NCI-H226 (cell line): ENCODE results near the gene DOCK11.

ENCODE experiments used
- DNase-seq: peaks from one replicate; pipeline ENCODE4 v3.0.0-alpha.2; 2015

The DOCK11 gene

DNA sequence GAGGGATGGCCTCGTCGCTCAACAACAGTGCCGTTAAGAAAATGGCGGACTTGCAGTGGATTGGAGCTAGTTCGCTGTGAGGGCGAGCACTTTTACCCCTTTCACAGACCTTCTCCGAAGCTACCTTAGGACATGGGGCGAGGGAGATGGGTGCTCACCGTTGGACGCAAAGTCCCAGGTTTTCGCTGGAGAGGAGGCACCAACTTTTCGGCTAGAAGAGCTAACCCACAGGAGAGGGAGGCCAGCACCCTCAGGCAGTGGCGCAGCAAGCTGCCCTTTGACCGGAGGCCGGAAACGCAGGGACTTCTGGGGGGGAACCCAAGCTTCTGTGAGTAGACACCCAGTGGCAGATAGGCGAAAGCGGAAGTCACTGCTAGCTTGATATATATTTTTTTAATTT lies 138.7 kb downstream of the DOCK11 start:
- DNase-seq = no peak

DNA sequence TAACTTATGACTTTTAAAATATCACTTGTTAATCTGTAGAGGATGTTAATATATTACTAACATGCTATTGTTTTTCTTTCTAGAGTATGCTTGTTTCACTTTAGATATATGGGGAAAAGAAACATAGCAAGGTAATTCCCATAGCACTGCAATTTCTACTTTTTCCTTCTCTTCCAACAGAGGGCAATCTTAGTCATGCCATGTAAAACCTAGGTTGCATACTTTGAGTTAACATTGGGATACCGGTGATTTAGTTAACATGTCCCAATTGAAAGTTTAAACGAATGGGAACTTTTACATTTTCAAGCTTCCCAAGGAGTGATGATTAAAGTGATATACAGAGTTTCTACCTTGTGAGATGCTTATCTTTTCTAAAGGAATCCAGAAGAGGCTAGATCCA lies 142.4 kb downstream of the DOCK11 start:
- no peak for DNase-seq

DNA sequence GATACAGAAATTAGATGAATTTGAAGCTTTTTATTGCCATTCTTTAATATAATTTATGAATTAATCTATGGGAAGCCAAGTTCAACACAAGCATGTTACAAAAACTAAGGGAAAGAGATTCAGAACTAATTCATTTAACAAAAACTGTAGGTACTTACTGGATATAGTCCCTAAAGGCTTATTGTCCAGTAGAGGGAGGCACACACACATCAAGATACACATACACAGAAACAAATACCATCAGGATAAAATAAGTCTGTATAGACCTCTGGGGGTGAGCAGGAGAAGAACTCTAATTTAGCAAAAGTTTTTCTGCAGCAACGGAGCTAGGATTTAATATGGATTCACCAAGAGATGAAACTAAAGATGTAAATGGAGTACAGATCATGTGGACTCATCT lies 148.8 kb downstream of the DOCK11 start:
- DNase-seq = peak; percentile 3

DNA sequence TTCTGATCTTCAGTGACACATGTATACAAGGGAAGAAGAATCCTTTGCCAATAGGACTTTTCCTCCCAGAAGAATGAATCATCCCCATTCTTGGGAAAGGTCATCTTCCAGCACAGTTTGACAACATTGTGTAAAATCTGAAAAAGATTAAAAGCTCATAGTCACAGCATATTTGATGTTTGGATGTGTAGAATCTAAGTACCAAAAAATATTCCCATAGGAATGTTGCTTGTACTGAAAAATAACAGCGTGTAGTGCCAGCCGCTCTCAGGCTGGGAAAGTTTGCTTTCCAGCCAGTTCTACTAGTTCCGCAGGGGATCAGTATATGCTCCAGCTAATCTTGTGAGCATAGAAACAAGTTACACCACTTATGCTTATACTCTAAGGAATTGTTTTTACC lies 157.1 kb downstream of the DOCK11 start:
- no peak for DNase-seq

DNA sequence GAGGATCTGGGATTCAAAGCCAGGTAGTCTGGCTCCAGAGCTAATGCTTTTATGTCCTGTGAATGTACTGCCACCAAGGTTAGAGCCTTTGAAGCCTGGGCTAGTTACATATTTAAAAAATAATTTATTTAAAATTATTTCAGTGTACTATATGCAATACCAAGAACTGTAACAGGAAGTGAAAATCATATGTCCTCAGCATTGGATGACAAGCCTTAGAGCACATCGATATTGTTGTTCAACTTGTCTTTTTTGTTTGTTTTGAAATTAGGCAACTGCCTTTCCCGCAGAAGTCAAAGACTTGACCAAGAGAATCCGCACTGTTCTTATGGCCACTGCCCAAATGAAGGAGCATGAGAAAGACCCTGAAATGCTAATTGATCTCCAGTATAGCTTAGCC lies 158.7 kb downstream of the DOCK11 start:
- DNase-seq = no peak

DNA sequence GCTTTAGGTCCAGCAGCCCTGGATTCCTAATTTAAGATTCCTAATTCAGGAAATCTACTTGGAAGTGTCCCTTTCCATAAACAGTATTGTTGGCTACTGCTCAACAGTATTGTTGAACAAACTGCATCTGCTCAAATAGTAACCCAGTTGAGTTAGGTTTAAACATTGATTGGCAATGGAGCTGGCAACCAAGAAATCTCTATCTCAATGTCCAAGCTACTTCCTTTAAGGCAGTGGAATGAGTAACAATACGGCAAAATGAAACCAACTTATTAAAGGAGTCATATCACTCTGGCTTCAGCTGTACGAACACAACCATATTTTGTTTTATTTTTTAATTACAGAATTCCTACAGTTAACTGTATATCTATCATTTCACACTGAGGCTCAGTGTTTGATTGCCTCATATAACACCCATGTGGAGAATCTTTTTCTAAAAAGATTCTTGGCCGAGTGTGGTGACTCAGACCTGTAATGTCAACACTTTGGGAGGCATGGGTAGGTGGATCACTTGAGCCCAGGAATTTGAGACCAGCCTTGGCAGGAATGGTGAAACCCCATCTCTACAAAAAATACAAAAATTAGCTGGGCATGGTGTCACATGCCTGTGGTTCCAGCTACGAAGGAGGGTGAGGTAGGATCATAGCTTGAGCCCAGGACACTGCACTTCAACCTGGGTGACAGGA lies 160.1 kb downstream of the DOCK11 start:
- peak; percentile 10 for DNase-seq

DNA sequence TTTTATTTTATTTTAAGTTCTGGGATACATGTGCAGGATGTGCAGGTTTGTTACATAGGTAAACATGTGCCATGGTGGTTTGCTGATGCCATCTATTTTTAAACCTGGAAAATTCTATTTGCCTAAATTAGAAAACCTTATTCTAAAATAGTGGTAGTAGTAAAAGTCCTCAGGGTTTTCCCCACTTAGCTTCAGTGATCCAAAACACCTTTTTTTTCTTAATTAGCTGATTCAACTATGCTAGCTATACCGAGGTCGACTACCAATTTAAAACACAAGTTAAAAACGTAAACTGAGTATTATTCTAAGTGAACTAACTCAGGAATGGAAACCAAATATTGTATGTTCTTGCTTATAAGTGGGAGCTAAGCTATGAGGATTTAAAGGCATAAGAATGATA lies 161.8 kb downstream of the DOCK11 start:
- no peak for DNase-seq

DNA sequence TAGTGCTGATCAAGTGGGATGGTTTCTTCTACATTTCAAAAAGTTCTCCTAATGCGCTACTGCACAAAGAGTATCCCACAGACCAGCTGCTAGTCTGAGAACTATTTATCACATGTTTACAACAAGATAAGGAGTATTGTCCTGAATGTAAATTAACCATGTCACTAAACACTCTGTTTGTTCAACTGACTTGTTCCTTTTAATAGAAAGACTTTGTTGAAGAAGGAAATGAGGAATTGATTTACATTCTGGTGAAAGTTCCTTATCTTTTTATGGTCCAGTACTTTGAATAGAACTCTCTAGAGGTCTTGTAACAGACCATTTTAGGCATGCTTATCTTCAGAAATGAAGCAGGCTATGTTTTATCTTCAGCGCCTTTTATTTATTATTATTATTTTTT lies 164.5 kb downstream of the DOCK11 start:
- DNase-seq = no peak

DNA sequence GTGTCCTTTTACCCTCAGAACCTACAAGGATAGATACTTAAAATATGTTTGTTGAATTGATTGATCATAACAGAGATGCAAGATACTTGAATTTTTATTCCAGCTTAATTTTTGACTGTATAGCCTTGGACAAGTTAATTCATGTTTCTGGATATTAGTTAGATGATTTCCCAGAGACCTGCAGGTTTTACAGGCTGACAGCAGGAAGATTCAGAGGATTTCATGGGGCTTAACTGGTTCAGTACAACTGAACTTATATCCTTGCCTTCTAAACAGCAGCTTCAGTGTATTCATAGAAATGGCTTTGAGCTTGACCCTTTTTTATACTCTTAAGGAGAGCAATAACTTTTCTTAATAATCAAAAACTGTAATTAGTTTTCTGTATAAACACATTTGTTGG lies 169.6 kb downstream of the DOCK11 start:
- DNase-seq = no peak

DNA sequence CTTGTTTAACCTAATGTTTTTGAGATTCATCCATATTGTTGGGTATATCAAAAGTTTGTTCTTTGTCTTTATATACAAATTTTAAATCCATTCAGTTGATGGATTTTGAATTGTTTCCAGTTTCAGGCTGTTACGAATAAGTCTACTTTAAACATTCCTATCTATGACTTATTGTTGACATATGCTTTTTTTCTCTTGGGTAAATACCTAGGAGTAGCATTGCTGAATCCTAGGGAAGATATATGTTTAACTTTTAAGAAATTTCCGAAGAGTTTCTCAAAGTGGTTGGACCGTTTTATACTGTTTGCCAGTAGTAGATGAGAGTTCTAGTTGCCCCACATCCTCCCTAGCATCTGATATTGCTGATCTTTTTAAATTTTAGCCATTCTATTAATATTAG lies 170.9 kb downstream of the DOCK11 start:
- DNase-seq = no peak

DNA sequence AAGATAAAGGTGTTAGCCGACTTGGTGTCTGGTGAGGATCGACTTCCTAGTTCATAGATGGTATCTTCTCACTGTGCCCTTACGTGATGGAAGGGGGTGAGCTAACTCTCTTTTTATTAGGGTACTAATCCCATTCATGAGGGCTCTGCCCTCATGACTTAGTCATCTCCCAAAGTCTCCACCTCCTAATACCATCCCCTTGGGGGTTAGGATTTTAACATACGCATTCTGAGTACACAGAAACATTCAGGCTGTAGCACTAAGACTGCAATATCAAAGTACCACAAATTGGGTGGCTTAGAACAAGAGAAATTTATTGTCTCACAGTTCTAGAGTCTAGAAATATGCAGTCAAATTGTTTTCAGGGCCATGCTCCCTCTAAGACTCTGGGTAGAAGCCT lies 173.8 kb downstream of the DOCK11 start:
- no peak for DNase-seq

DNA sequence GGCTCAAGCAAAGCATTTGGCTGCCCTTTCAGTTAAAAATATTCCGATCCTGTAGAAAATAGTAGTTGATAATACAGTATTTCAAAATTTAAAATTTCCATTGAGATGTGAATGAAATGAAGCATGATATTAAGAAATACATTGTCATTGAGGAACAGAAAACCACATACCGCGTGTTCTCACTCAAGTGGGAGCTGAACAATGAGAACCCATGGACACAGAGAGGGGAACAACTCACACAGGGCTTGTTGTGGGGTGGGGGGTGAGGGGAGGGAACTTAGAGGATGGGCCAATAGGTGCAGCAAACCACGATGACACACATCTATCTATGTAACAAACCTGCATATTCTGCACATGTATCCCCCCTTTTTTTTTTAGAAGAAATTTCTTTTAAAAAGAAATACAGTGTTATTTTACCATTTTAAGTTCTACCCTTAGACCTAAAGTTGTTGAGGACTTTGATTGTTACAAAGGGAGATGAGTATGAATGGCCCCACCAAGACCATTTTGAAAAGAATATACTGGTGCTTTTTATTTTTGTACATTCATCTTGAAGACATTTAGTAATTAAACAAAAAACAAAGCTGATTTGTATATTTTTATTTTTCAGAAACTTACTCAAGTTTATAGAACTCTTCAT lies 179.8 kb downstream of the DOCK11 start:
- DNase-seq = no peak

DNA sequence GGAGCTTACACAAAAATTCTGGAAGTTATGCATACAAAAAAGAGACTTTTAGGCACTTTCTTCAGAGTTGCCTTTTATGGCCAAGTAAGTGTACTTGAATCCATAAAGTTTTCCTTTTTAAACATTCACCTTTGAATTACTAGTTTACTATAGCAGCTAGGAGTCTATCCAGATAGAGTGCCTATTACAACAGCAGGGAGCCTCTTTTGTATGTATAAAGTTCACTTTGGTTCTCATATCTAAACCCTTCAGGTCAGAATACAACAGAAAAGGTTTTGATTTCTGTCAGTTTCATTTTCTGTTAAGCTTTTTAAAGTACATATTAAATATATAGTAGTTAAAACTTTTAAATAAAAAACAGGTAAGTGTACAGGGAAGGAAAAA lies 180.3 kb downstream of the DOCK11 start:
- DNase-seq = no peak

DNA sequence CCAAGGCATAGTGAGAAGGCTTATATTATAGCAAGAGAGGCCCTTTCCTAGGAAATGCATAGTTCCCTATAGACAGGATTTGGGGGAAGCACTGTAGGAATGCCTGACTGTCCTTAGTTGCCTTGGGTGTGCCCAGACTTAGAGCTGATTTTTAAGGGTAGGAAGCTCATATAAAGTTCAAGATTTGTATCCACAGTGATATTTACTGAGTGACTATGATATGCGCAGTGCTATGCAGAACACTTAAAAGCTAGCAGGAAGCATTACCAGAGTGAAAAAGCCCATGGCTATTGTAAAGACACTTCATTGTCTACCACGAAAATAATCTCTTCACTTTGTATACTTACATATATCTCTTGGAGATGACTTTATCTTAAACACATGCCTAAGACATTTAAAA lies 181.7 kb downstream of the DOCK11 start:
- DNase-seq = no peak

DNA sequence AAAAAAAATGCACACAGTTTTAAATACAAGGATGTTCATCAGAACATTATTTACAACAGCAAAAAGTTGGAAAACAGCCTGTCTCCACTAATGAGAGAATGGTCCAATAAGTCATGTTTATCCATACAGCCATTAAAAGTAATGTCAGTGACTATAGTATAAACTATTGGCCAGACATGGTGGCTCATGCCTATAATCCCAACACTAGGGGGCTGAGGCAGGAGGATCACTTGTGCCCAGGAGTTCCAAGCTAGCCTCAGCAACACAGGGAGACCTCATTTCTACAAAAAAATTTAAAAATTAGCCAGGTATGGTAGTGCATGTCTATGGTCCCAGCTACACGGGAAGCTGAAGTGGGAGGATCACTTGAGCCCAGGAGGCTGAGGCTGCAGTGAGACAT lies 183.7 kb downstream of the DOCK11 start:
- DNase-seq = no peak

DNA sequence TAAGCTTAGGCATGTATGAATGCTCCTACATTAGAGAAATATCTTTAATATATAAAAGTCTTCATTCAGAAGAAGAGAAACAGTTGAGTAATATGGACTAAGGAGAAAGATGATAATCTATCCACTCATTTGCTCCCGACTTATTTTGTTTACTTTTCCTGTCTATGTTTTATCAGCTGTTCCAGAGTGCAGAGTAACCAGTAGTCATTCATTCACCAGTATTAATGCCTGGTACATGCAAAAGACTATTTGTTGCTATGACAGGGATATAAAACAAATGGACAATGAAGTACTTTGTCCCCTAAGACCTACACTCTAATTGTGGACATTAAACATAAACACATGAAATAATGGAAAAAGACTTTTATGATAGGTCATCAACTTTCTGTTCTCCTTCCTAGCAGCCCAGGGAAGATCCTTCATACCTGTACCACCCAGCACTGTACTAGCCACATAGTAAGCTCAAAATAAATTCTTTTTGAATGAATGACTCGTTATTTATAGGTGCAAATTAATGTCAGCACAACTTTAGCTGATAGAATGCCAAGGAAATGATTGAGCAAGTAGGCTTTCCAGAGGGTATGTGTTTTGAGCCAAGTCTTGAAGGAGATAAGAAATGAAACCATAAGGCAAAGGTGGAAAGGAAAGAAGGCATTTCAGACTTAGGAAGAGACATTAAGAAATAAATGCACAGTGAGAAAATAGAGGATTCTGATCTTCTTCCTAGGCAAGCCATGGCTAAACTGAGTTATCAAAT lies 186.8 kb downstream of the DOCK11 start:
- DNase-seq = peak; percentile 26

DNA sequence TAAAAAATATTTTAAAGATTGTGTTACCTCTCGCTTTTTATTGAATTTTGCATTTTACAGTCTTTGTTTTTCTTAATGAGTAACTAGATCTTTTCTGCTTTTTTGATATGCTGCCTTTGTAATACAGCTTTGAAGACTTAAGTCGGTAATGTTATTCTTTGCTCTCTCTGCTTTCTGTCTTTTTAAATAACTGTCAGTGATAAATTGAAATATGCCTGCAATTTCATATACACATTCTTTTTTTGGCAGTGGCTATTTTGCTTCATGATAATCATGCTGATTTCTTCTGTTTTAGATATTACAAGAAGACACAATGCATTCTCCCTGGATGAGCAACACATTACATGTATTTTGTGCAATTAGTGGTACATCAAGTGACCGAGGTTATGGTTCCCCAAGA lies 189.8 kb downstream of the DOCK11 start:
- no peak for DNase-seq

DNA sequence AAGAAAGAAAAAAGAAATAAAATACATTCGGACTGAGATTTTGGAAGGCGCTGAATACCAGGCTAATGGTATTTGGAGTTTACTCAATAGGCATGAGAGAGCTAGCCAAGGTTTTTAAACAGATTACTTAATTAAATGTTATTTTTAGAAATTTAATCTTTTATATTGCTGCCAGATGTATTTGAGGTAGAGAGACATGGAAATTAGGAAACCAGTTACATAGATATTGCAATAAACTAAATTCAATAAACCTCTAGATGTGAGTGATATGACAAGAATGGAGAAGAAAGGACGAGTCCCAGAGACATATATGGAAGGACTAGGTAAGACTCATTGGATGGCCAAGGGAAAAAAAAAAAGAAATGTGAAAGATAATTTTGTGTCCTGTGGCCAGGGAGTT lies 193.3 kb downstream of the DOCK11 start:
- DNase-seq = no peak

DNA sequence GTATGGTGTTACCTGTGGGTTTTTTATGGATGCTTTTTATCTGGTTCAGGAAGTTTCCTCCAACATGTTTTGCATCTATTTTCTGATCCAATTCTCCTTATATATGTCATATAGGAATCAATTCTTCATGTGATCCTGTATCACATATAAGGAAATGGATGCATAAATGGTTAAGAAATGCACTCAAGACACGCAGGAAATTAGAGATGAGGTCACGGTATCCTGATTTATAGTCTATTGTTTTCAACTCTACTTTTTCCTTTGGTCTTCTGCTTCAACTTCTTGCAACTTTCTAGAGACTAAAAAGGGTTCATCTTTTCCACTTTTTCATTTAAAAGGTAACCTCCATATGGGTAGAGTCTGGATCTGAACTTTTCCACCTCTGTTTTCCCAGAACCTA lies 198.2 kb downstream of the DOCK11 start:
- DNase-seq = no peak

DNA sequence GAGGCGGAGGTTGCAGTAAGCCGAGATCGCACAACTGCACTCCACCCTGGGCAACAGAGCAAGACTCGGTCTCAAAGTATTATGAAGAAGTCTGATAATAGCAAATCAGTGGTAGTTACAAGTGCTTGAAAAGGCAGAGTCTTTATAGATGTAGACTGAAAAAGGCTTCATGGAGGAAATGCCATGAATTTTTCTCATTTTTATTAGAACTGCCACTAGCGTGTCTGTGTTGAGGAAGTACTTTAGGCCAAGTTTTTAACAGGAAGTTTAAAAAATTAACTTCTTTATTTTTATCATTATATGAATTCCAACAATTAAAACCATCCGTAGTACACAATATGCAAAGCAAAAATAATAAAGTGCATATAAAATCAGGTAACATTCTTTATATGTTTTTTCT lies 199.0 kb downstream of the DOCK11 start:
- DNase-seq = no peak

DNA sequence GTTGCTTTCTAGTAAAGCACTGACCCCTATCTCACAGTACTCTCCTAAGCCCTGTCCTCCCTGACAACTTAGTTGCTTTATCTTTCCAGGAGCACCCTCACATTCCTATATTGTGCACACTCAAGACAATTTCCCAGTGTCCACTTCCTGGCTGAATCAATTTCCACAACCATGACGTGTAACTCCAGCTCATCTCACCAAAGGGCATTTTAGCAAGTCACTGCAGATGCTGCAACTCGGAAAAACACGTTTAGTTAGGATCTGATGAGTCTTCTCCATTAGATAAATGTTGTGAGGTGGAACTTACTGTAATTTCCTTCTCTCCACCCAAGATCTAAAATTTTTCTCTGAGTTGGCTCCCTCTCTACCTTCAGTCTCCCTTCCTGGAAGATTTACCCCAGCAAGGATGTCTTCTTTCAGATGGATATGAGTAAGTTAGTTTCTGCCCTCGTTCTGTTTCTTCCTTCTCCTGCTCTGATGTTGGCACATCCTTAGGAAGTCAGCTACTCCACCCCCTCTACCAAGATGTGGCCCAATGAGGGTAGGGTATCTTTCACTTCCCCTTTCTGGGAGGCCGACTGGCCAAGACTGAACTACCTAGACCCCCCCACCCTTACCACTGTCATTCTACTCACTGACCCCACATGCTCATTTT lies 203.0 kb downstream of the DOCK11 start:
- DNase-seq = no peak

DNA sequence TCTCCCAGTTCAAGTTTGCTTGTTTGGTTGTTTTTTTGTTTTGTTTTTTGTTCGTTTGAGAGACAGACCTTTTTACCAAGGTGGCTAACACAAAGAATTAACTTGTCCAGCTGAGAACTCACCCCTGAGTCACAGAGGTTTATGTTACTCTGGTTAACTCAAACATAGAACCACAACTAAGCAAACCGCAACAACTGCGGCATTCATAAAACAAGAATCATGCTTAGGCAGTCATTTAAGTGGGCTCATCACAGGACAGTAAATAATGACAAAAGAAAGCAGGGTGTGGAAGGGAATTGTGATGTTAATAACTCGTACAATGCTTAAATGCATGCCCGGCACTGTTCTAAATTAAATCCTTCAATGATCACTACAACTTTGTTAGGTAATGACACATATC lies 207.1 kb downstream of the DOCK11 start:
- no peak for DNase-seq

DNA sequence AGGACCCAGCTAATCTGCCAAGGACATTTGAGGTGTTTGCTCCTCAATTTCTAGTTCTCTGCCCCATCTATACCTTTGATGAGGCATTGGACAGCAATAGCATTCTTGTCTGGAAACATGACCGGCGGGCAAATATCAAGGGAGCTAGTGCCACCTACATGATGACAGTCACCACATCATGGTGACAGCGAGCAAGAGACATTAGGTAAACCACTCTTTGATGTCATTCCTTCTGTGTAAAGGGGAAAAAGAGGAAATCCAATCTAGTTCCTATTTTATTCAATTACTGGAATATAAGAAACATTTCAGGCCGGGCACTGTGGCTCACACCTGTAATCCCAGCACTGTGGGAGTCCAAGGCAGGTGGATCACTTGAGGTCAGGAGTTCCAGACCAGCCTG lies 211.1 kb downstream of the DOCK11 start:
- no peak for DNase-seq

DNA sequence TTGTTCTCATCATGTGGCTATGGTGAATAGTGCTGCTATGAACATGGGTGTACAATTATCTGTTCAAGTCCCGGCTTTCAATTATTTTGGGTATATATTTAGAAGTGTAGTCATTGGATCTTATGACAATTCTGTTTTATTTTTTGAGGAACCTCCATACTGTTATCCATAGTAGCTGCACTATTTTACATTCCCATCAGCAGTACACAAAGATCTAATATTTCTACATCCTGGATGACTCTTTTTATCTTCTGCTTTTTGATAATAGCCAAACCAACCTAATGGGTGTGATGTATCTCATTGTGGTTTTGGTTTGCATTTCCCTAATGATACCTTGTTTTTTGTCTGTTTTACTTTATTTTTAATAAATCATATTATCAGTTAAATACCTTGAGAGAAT lies 218.9 kb downstream of the DOCK11 start:
- no peak for DNase-seq
